OCI-LY1 (cell line): ENCODE measurements around the gene KIAA0319L.

Source experiments
- H2AFZ ChIP-seq: fragments of 200-600 bp; sonication (generic), shearing (Covaris generic); 2 replicates; pipeline ENCODE4 v1.6.0; 2014; ENCODE audit warnings: antibody characterized with exemption, mild to moderate bottlenecking, low read length
- H3F3A ChIP-seq: fragments of 200-600 bp; sonication (generic), shearing (Covaris generic); 2 replicates; pipeline ENCODE4 v1.6.0; 2014; ENCODE audit warnings: mild to moderate bottlenecking, antibody characterized with exemption, low read length, moderate library complexity; ENCODE audit not compliant: insufficient read depth
- H3K27ac ChIP-seq: fragments of 200-600 bp; sonication (generic); 2 replicates; pipeline ENCODE4 v1.5.1; 2014; ENCODE audit warnings: low read length, mixed run types, mild to moderate bottlenecking, low read depth; ENCODE audit not compliant: poor library complexity, severe bottlenecking
- H3K27me3 ChIP-seq: fragments of 200-600 bp; sonication (generic); 2 replicates; pipeline ENCODE4 v1.6.0; 2014; ENCODE audit warnings: antibody characterized with exemption, mild to moderate bottlenecking, low read length, moderate library complexity; ENCODE audit not compliant: insufficient read depth
- H3K36me3 ChIP-seq: fragments of 200-600 bp; sonication (generic); 2 replicates; pipeline ENCODE4 v1.6.1; 2014; ENCODE audit warnings: mild to moderate bottlenecking, antibody characterized with exemption, low read length, moderate library complexity, mixed read lengths; ENCODE audit not compliant: insufficient read depth
- H3K4me1 ChIP-seq: fragments of 200-600 bp; sonication (generic); 2 replicates; pipeline ENCODE4 v1.5.1; 2014; ENCODE audit warnings: mild to moderate bottlenecking, low read length, moderate library complexity; ENCODE audit not compliant: insufficient read depth, severe bottlenecking
- H3K4me2 ChIP-seq: fragments of 200-600 bp; sonication (generic), shearing (Covaris generic); 2 replicates; pipeline ENCODE4 v1.6.1; 2014; ENCODE audit warnings: low read length
- H3K4me3 ChIP-seq: fragments of 200-600 bp; sonication (generic); 2 replicates; pipeline ENCODE4 v1.5.1; 2014; ENCODE audit warnings: low read length, low read depth, mild to moderate bottlenecking, mixed read lengths; ENCODE audit not compliant: poor library complexity, severe bottlenecking
- H3K79me2 ChIP-seq: fragments of 200-600 bp; shearing (Covaris generic); 2 replicates; pipeline ENCODE4 v1.6.1; 2016; ENCODE audit warnings: mixed run types, low read length, mixed read lengths; ENCODE audit not compliant: insufficient read depth
- H3K9ac ChIP-seq: fragments of 200-600 bp; sonication (generic), shearing (Covaris generic); 2 replicates; pipeline ENCODE4 v1.6.1; 2014; ENCODE audit warnings: mild to moderate bottlenecking, low read length, mixed read lengths
- H3K9me2 ChIP-seq: fragments of 200-600 bp; sonication (generic), shearing (Covaris generic); 2 replicates; pipeline ENCODE4 v1.6.1; 2014; ENCODE audit warnings: low read depth, mild to moderate bottlenecking, low read length, mixed read lengths
- H3K9me3 ChIP-seq: fragments of 200-600 bp; shearing (Covaris generic); 2 replicates; pipeline ENCODE4 v1.6.1; 2014; ENCODE audit warnings: low read length, mixed read lengths
- H4K20me1 ChIP-seq: fragments of 200-600 bp; sonication (generic), shearing (Covaris generic); 2 replicates; pipeline ENCODE4 v1.6.0; 2016; ENCODE audit warnings: mild to moderate bottlenecking, low read length; ENCODE audit not compliant: insufficient read depth
- CTCF ChIP-seq: fragments of 200-600 bp; sonication (generic), shearing (Covaris generic); IDR thresholded peaks from 2 replicates; pipeline ENCODE4 v1.5.1; 2017; ENCODE audit warnings: mild to moderate bottlenecking, antibody characterized with exemption, low read length, moderate library complexity, mixed read lengths
- EZH2 ChIP-seq: fragments of 200-600 bp; sonication (generic), shearing (Covaris generic); IDR thresholded peaks from 2 replicates; pipeline ENCODE4 v1.8.0; 2017; ENCODE audit warnings: borderline replicate concordance, mixed run types, mild to moderate bottlenecking, antibody characterized with exemption, low read length, moderate library complexity, mixed read lengths

KIAA0319L gene

GRCh38 chr1:35603941-35604340 is 46.7 kb upstream of the KIAA0319L start:
- TF ChIP-seq CTCF: no peak
- no peak for TF ChIP-seq EZH2
- Histone ChIP-seq H3K9me2 (no peaks in the 10 kb centered on the region), H3K9ac (no peak overlapping the region), H3K4me2 (no peak overlapping the region), H3K36me3 (peaks cover 89% of the 10 kb centered on the region), H3K4me1 (no peaks in the 10 kb centered on the region), H3K27ac (no peak overlapping the region), H2AFZ (no peak overlapping the region), H3K4me3 (no peak overlapping the region), H3K79me2 (peaks cover 17% of the 10 kb centered on the region; the same call in 1 of the 2 replicates), H4K20me1 (no peaks in the 10 kb centered on the region), H3K27me3 (no peaks in the 10 kb centered on the region), H3K9me3 (no peaks in the 10 kb centered on the region), H3F3A (no peaks in the 10 kb centered on the region)

- Histone ChIP-seq H3K4me2 (no peak overlapping the region), H2AFZ (no peak overlapping the region), H3K36me3 (peaks cover 84% of the 10 kb centered on the region), H3K9ac (no peak overlapping the region), H4K20me1 (no peaks in the 10 kb centered on the region), H3K27me3 (no peaks in the 10 kb centered on the region), H3K27ac (no peak overlapping the region), H3K9me2 (no peaks in the 10 kb centered on the region), H3K4me3 (no peak overlapping the region), H3F3A (no peaks in the 10 kb centered on the region), H3K9me3 (no peaks in the 10 kb centered on the region), H3K4me1 (no peaks in the 10 kb centered on the region), H3K79me2 (peaks cover 17% of the 10 kb centered on the region; the same call in 1 of the 2 replicates)
- TF ChIP-seq CTCF (no peak), EZH2 (no peak)
Measured at GRCh38 chr1:35603468-35603867, 46.3 kb upstream of the KIAA0319L start.

- Histone ChIP-seq H3K9ac (no peak overlapping the region), H3K36me3 (peaks cover 55% of the 10 kb centered on the region), H3F3A (no peaks in the 10 kb centered on the region), H3K4me2 (no peak overlapping the region), H3K4me1 (no peaks in the 10 kb centered on the region), H3K27ac (no peak overlapping the region), H3K27me3 (no peaks in the 10 kb centered on the region), H3K9me3 (no peaks in the 10 kb centered on the region), H3K9me2 (no peaks in the 10 kb centered on the region), H3K4me3 (no peak overlapping the region), H3K79me2 (no peaks in the 10 kb centered on the region), H2AFZ (no peak overlapping the region), H4K20me1 (no peaks in the 10 kb centered on the region)
- TF ChIP-seq EZH2: no peak
Measured at GRCh38 chr1:35600593-35600992, 43.4 kb upstream of the KIAA0319L start.

- peaks cover 44% of the 10 kb centered on the region for H3K36me3 ChIP-seq
- H3K4me3 ChIP-seq: no peak overlapping the region
- no peak overlapping the region for H3K9ac ChIP-seq
- H3K4me2 ChIP-seq: no peak overlapping the region
- H3K9me2 ChIP-seq: no peaks in the 10 kb centered on the region
- H3K27me3 ChIP-seq: no peaks in the 10 kb centered on the region
- no peak overlapping the region for H3K27ac ChIP-seq
- H4K20me1 ChIP-seq: no peaks in the 10 kb centered on the region
- H3K79me2 ChIP-seq: no peaks in the 10 kb centered on the region
- no peak for TF ChIP-seq CTCF
- no peak for TF ChIP-seq EZH2
- H3F3A ChIP-seq: no peaks in the 10 kb centered on the region
- no peaks in the 10 kb centered on the region for H3K9me3 ChIP-seq
- no peaks in the 10 kb centered on the region for H3K4me1 ChIP-seq
- no peak overlapping the region for H2AFZ ChIP-seq
Measured at GRCh38 chr1:35599411-35599810, 42.2 kb upstream of the KIAA0319L start.
